GM12878 (cell line): ENCODE results near the gene TAS2R60.

ENCODE experiments used
- CBFB ChIP-seq: IDR thresholded peaks from 2 replicates; pipeline ENCODE4 v1.6.1; 2016; ENCODE audit warnings: antibody characterized with exemption, low read depth
- ETV6 ChIP-seq, 2 experiments: fragments of 450-650 bp in 1 of 2; IDR thresholded peaks in 1 of 2; conservative IDR thresholded peaks in 1 of 2; 2 replicates each; pipeline ENCODE4 v1.6.1; 2014; ENCODE audit warnings: antibody characterized with exemption in 1 of 2, borderline replicate concordance in 1 of 2, low read depth in 1 of 2, mild to moderate bottlenecking in 1 of 2, moderate library complexity in 1 of 2
- FOXK2 ChIP-seq: fragments of 450-650 bp; IDR thresholded peaks from 2 replicates; pipeline ENCODE4 v1.6.1; 2017; ENCODE audit warnings: mild to moderate bottlenecking, moderate library complexity
- POLR2A ChIP-seq: IDR thresholded peaks from 2 replicates; pipeline ENCODE4 v1.6.1; 2011; ENCODE audit warnings: low read depth, mild to moderate bottlenecking, low read length
- RAD21 ChIP-seq: IDR thresholded peaks from 2 replicates; pipeline ENCODE4 v1.6.1; 2011; ENCODE audit warnings: mild to moderate bottlenecking, low read depth, low read length, moderate library complexity; ENCODE audit not compliant: insufficient read depth
- RCOR1 ChIP-seq: conservative IDR thresholded peaks from 2 replicates; pipeline ENCODE4 v1.6.1; 2012; ENCODE audit warnings: low read depth, low read length, improper control_type of control experiment
- SIN3A ChIP-seq: IDR thresholded peaks from 2 replicates; pipeline ENCODE4 v1.6.1; 2012; ENCODE audit warnings: low read depth, low read length, improper control_type of control experiment
- SMC3 ChIP-seq: IDR thresholded peaks from 2 replicates; pipeline ENCODE4 v1.6.1; 2011; ENCODE audit warnings: low read length, improper control_type of control experiment, borderline replicate concordance
- WRNIP1 ChIP-seq: IDR thresholded peaks from 2 replicates; pipeline ENCODE4 v1.6.1; 2011; ENCODE audit warnings: low read depth, low read length, improper control_type of control experiment, borderline replicate concordance
- ZNF274 ChIP-seq: IDR thresholded peaks from one replicate; pipeline ENCODE4 v1.8.0; 2011; ENCODE audit not compliant: insufficient read length, insufficient read depth
- TF ChIP-seq, protein P1 (sequence below), 3 experiments: IDR thresholded peaks in 2 of 3; conservative IDR thresholded peaks in 1 of 3; 2 replicates each; pipeline ENCODE4 v1.5.1; 2011; ENCODE audit warnings: low read depth in 3 of 3, low read length in 3 of 3, mild to moderate bottlenecking in 3 of 3, control low read depth in 2 of 3, moderate library complexity in 2 of 3, inconsistent platforms in 1 of 3, mixed read lengths in 1 of 3; ENCODE audit not compliant: control insufficient read depth in 2 of 3, insufficient read depth in 1 of 3; ENCODE audit errors: extremely low read depth in 1 of 3
- TF ChIP-seq, protein P2 (sequence below): fragments of 450-650 bp; IDR thresholded peaks from 2 replicates; pipeline ENCODE4 v1.6.1; 2016; ENCODE audit warnings: mild to moderate bottlenecking, moderate library complexity, borderline replicate concordance

GRCh38 chr7:143444063-143444782 is 970 bp downstream of the TAS2R60 start:
- TF ChIP-seq RAD21 = no peak
- TF ChIP-seq, protein P1, sequence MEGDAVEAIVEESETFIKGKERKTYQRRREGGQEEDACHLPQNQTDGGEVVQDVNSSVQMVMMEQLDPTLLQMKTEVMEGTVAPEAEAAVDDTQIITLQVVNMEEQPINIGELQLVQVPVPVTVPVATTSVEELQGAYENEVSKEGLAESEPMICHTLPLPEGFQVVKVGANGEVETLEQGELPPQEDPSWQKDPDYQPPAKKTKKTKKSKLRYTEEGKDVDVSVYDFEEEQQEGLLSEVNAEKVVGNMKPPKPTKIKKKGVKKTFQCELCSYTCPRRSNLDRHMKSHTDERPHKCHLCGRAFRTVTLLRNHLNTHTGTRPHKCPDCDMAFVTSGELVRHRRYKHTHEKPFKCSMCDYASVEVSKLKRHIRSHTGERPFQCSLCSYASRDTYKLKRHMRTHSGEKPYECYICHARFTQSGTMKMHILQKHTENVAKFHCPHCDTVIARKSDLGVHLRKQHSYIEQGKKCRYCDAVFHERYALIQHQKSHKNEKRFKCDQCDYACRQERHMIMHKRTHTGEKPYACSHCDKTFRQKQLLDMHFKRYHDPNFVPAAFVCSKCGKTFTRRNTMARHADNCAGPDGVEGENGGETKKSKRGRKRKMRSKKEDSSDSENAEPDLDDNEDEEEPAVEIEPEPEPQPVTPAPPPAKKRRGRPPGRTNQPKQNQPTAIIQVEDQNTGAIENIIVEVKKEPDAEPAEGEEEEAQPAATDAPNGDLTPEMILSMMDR (IDR thresholded peaks at IDR 0.05 in 2 of 3, conservative IDR thresholded peaks at IDR 0.05 in 1 of 3; ENCODE audit: control insufficient read depth in 2 of 3, extremely low read depth in 1 of 3, insufficient read depth in 1 of 3, low read depth in 3 of 3, low read length in 3 of 3) = no peak
- TF ChIP-seq CBFB = no peak
- TF ChIP-seq POLR2A = no peak
- TF ChIP-seq SIN3A = no peak
- no peak for TF ChIP-seq ETV6 (conservative IDR thresholded peaks at IDR 0.05 in 1 of 2, IDR thresholded peaks at IDR 0.05 in 1 of 2; ENCODE audit: borderline replicate concordance in 1 of 2, low read depth in 1 of 2)
- TF ChIP-seq RCOR1 = no peak
- TF ChIP-seq, protein P2, sequence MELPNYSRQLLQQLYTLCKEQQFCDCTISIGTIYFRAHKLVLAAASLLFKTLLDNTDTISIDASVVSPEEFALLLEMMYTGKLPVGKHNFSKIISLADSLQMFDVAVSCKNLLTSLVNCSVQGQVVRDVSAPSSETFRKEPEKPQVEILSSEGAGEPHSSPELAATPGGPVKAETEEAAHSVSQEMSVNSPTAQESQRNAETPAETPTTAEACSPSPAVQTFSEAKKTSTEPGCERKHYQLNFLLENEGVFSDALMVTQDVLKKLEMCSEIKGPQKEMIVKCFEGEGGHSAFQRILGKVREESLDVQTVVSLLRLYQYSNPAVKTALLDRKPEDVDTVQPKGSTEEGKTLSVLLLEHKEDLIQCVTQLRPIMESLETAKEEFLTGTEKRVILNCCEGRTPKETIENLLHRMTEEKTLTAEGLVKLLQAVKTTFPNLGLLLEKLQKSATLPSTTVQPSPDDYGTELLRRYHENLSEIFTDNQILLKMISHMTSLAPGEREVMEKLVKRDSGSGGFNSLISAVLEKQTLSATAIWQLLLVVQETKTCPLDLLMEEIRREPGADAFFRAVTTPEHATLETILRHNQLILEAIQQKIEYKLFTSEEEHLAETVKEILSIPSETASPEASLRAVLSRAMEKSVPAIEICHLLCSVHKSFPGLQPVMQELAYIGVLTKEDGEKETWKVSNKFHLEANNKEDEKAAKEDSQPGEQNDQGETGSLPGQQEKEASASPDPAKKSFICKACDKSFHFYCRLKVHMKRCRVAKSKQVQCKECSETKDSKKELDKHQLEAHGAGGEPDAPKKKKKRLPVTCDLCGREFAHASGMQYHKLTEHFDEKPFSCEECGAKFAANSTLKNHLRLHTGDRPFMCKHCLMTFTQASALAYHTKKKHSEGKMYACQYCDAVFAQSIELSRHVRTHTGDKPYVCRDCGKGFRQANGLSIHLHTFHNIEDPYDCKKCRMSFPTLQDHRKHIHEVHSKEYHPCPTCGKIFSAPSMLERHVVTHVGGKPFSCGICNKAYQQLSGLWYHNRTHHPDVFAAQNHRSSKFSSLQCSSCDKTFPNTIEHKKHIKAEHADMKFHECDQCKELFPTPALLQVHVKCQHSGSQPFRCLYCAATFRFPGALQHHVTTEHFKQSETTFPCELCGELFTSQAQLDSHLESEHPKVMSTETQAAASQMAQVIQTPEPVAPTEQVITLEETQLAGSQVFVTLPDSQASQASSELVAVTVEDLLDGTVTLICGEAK = no peak
- TF ChIP-seq WRNIP1 = no peak
- no peak for TF ChIP-seq FOXK2
- TF ChIP-seq SMC3 = no peak
- TF ChIP-seq ZNF274 = no peak
